ENCODE measurements around the gene PHF12. TPM values are rescaled to one million over a fixed set of nuclear protein-coding genes. Genes with fewer than 3 reads are reported as not detected.

Gene PHF12
- total RNA-seq, 1 donor from 2014 or later: 54.5 TPM

GRCh38 chr17:28951991-28952975 is 965 bp upstream of the PHF12 start:
- intact Hi-C loops (cut with DNase I): no loop called here
- DNase-seq (ENCODE audit: extremely low spot score in 2 of 2): peak; percentile 99 to 100

GRCh38 chr17:28950752-28951427 is 428 bp downstream of the PHF12 start:
- H3K4me3 ChIP-seq: peak overlapping the region; percentile 66 to 96
- H3K27me3 ChIP-seq: no peaks in the 10 kb centered on the region
- no peaks in the 10 kb centered on the region for H3K9me3 ChIP-seq
- H3K27ac ChIP-seq: peak overlapping the region; percentile 95
- H3K36me3 ChIP-seq: no peaks in the 10 kb centered on the region
- intact Hi-C loops (cut with DNase I): no loop called here
- no peak for TF ChIP-seq POLR2AphosphoS5 (IDR thresholded peaks at IDR 0.05; ENCODE audit: insufficient read depth in 1 of 2, low read depth in 1 of 2)
- no peak for TF ChIP-seq CTCF (IDR thresholded peaks at IDR 0.05)
- TF ChIP-seq POLR2A (IDR thresholded peaks at IDR 0.05): no peak
- peaks cover 41% of the 10 kb centered on the region for H3K4me1 ChIP-seq
- DNase-seq (ENCODE audit: extremely low spot score in 2 of 2): no peak

More at GRCh38 chr17:28951991-28952975, 965 bp upstream of the PHF12 start:
- Histone ChIP-seq H3K4me3 (peak overlapping the region; percentile 80 to 96), H3K4me1 (peaks cover 27% of the 10 kb centered on the region), H3K9me3 (no peaks in the 10 kb centered on the region), H3K36me3 (no peaks in the 10 kb centered on the region), H3K27me3 (no peaks in the 10 kb centered on the region), H3K27ac (peak overlapping the region; percentile 96)
- TF ChIP-seq POLR2AphosphoS5 (IDR thresholded peaks at IDR 0.05; ENCODE audit: insufficient read depth in 1 of 2, low read depth in 1 of 2): peak; percentile 81 to 99
- peak in 1 of 2 donors; percentile 45 for TF ChIP-seq POLR2A (IDR thresholded peaks at IDR 0.05)
- no peak for TF ChIP-seq CTCF (IDR thresholded peaks at IDR 0.05)

DNA sequence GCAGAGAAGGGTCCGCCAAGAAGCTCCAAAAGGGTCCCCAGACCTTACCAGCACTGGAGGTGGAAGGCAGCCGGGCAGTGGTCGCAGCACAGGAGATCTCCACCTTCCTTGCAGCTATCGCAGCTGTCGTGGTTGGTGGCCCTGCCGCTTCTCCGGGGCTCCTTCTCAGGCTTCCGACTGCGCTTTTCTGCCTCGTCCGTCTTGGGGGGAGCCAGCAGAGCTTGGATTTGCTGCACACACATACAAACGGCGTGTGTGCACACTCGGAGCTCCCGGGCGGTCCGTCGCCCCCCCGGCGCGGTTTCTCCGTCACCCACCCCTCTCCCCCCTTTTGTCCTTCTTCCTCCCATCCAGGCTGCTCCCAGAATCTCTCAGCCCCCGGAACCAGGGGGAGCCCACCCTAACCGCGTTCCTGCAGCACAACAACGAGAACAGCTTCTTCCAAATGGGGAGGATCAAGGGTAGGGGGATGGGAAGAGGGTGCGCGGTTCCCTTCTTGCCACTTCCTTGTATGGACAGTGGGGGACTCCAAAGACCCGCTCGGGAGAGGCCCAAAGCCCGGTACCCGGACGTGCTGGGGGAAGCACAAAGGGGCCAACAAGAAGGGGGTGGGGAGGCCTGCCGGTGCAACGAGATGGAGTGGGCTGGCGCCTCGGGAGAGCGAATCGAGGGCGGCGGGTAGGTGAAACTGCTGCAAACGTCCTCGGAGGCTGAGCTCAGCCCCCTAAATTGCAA is 1.1 kb downstream of the PHF12 start:
- peak overlapping the region; percentile 95 for H3K27ac ChIP-seq
- peak; percentile 93 to 96 for DNase-seq (ENCODE audit: extremely low spot score in 2 of 2)
- H3K4me1 ChIP-seq: peaks cover 48% of the 10 kb centered on the region
- no peaks in the 10 kb centered on the region for H3K27me3 ChIP-seq
- no peaks in the 10 kb centered on the region for H3K9me3 ChIP-seq
- peak overlapping the region; percentile 66 to 96 for H3K4me3 ChIP-seq
- no peak for TF ChIP-seq CTCF (IDR thresholded peaks at IDR 0.05)
- no peak for TF ChIP-seq POLR2AphosphoS5 (IDR thresholded peaks at IDR 0.05; ENCODE audit: insufficient read depth in 1 of 2, low read depth in 1 of 2)
- TF ChIP-seq POLR2A (IDR thresholded peaks at IDR 0.05): no peak
- intact Hi-C loops (cut with DNase I): no loop called here
- no peaks in the 10 kb centered on the region for H3K36me3 ChIP-seq

- no peaks in the 10 kb centered on the region for H3K9me3 ChIP-seq
- DNase-seq (ENCODE audit: extremely low spot score in 2 of 2): peak in 1 of 2 donors; percentile 90
- no peaks in the 10 kb centered on the region for H3K36me3 ChIP-seq
- peak; percentile 56 to 59 for TF ChIP-seq POLR2AphosphoS5 (IDR thresholded peaks at IDR 0.05; ENCODE audit: insufficient read depth in 1 of 2, low read depth in 1 of 2)
- TF ChIP-seq CTCF (IDR thresholded peaks at IDR 0.05): no peak
- peak overlapping the region; percentile 95 for H3K27ac ChIP-seq
- peak overlapping the region; percentile 66 to 96 for H3K4me3 ChIP-seq
- intact Hi-C loops (cut with DNase I): no loop called here
- H3K27me3 ChIP-seq: no peaks in the 10 kb centered on the region
- peaks cover 56% of the 10 kb centered on the region for H3K4me1 ChIP-seq
These were observed 1.9 kb downstream of the PHF12 start for GRCh38 chr17:28949185-28950016.
